ENCODE data around the gene LMAN2.

LMAN2 gene

GRCh38 chr5:177303925-177304391, 47.5 kb downstream of the LMAN2 start:
- peak overlapping the region; percentile 90 to 100 (median 98) for H3K27ac ChIP-seq
- no peak for TF ChIP-seq Cebpa-rat (IDR thresholded peaks at IDR 0.05)

GRCh38 chr5:177303121-177303924, 48.1 kb downstream of the LMAN2 start, which contains the start of the genes PRELID1 and RAB24:
Gene PRELID1, plus strand, starts transcription at chr5:177303799. Its CDS starts 187 bp downstream, at chr5:177303986.
Gene RAB24, minus strand, starts transcription at chr5:177303719. Its CDS starts 431 bp downstream, at chr5:177303288.
- H3K4me1 ChIP-seq: peaks cover 69 to 90% (median 74%) of the 10 kb centered on the region in 10 experiments
- no peak for TF ChIP-seq Cebpa-rat (IDR thresholded peaks at IDR 0.05)
- peaks cover 0 to 56% (median 15%) of the 10 kb centered on the region in 11 experiments; a peak in 12 of 22 replicates for H4K20me1 ChIP-seq
- peaks cover 29 to 66% (median 51%) of the 10 kb centered on the region in 11 experiments for H3K36me3 ChIP-seq
- peak within 1 kb of the TSS; percentile 96 to 100 (median 99) for H3K4me2 ChIP-seq
- peak within 1 kb of the TSS; percentile 89 to 98 (median 96) for H3K9ac ChIP-seq
- H3K4me3 ChIP-seq: peak within 1 kb of the TSS; percentile 87 to 97 (median 92)
- no peaks in the 10 kb centered on the region for H3K9me3 ChIP-seq (replicated peaks in 1 of 11)
- H3K27me3 ChIP-seq: no peaks in the 10 kb centered on the region
- H3K27ac ChIP-seq: peak within 1 kb of the TSS; percentile 90 to 100 (median 98)

More at GRCh38 chr5:177303925-177304391, 47.5 kb downstream of the LMAN2 start:
- H3K36me3 ChIP-seq: peaks cover 31 to 62% (median 51%) of the 10 kb centered on the region in 11 experiments
- no peaks in the 10 kb centered on the region for H3K27me3 ChIP-seq
- H4K20me1 ChIP-seq: peaks cover 0 to 56% (median 15%) of the 10 kb centered on the region in 11 experiments; a peak in 12 of 22 replicates
- H3K4me3 ChIP-seq: peak overlapping the region; percentile 87 to 97 (median 92)
- H3K4me2 ChIP-seq: peak overlapping the region; percentile 96 to 100 (median 99)
- no peaks in the 10 kb centered on the region for H3K9me3 ChIP-seq (replicated peaks in 1 of 11)
- peak overlapping the region; percentile 89 to 98 (median 96) for H3K9ac ChIP-seq
- H3K4me1 ChIP-seq: peaks cover 69 to 90% (median 74%) of the 10 kb centered on the region in 10 experiments

- Histone ChIP-seq H3K9ac (peak overlapping the region; percentile 89 to 98 (median 96)), H3K36me3 (peaks cover 31 to 73% (median 55%) of the 10 kb centered on the region in 11 experiments), H3K27ac (peak overlapping the region; percentile 90 to 100 (median 98)), H3K4me1 (peaks cover 69 to 90% (median 74%) of the 10 kb centered on the region in 10 experiments), H3K27me3 (no peaks in the 10 kb centered on the region), H3K4me2 (peak overlapping the region; percentile 91 to 100 (median 99)), H4K20me1 (peaks cover 0 to 50% (median 15%) of the 10 kb centered on the region in 11 experiments; a peak in 12 of 22 replicates), H3K9me3 (replicated peaks in 1 of 11) (no peaks in the 10 kb centered on the region), H3K4me3 (peak overlapping the region; percentile 87 to 97 (median 92))
- TF ChIP-seq Cebpa-rat (IDR thresholded peaks at IDR 0.05): no peak
These were observed 48.9 kb downstream of the LMAN2 start for GRCh38 chr5:177302354-177303110.

GRCh38 chr5:177301503-177302165, 49.8 kb downstream of the LMAN2 start:
- H3K4me2 ChIP-seq: peak overlapping the region; percentile 91 to 100 (median 99)
- peaks cover 0 to 43% (median 15%) of the 10 kb centered on the region in 11 experiments; a peak in 12 of 22 replicates for H4K20me1 ChIP-seq
- H3K27me3 ChIP-seq: no peaks in the 10 kb centered on the region
- peaks cover 31 to 73% (median 56%) of the 10 kb centered on the region in 11 experiments for H3K36me3 ChIP-seq
- peak overlapping the region; percentile 89 to 98 (median 96) for H3K9ac ChIP-seq
- peak overlapping the region; percentile 87 to 97 (median 92); a peak in 18 of 20 replicates for H3K4me3 ChIP-seq
- no peak for TF ChIP-seq Cebpa-rat (IDR thresholded peaks at IDR 0.05)
- peak overlapping the region; percentile 47 to 100 (median 98); a peak in 21 of 22 replicates for H3K27ac ChIP-seq
- no peaks in the 10 kb centered on the region for H3K9me3 ChIP-seq (replicated peaks in 1 of 11)
- H3K4me1 ChIP-seq: peaks cover 72 to 90% (median 76%) of the 10 kb centered on the region in 10 experiments

- peak overlapping the region; percentile 91 to 100 (median 99) for H3K4me2 ChIP-seq
- H3K4me1 ChIP-seq: peaks cover 72 to 90% (median 76%) of the 10 kb centered on the region in 10 experiments
- no peak for TF ChIP-seq Cebpa-rat (IDR thresholded peaks at IDR 0.05)
These were observed 50.5 kb downstream of the LMAN2 start for GRCh38 chr5:177300951-177301350.

GRCh38 chr5:177300236-177300880, 51.1 kb downstream of the LMAN2 start:
- H3K27ac ChIP-seq: peak overlapping the region; percentile 47 to 100 (median 98); a peak in 21 of 22 replicates
- peak overlapping the region; percentile 28 to 97 (median 92); a peak in 18 of 20 replicates for H3K4me3 ChIP-seq
- no peak for TF ChIP-seq Cebpa-rat (IDR thresholded peaks at IDR 0.05)
- H3K4me2 ChIP-seq: peak overlapping the region; percentile 91 to 100 (median 99)
- H3K36me3 ChIP-seq: peaks cover 20 to 70% (median 51%) of the 10 kb centered on the region in 11 experiments
- peak overlapping the region; percentile 59 to 98 (median 96); a peak in 20 of 22 replicates for H3K9ac ChIP-seq
- peaks cover 72 to 90% (median 76%) of the 10 kb centered on the region in 10 experiments for H3K4me1 ChIP-seq
- no peaks in the 10 kb centered on the region for H3K9me3 ChIP-seq (replicated peaks in 1 of 11)
- peaks cover 0 to 45% (median 11%) of the 10 kb centered on the region in 11 experiments; a peak in 12 of 22 replicates for H4K20me1 ChIP-seq
- no peaks in the 10 kb centered on the region for H3K27me3 ChIP-seq

More at GRCh38 chr5:177300951-177301350, 50.5 kb downstream of the LMAN2 start:
- Histone ChIP-seq H3K9ac (peak overlapping the region; percentile 89 to 98 (median 96); a peak in 20 of 22 replicates), H3K9me3 (replicated peaks in 1 of 11) (no peaks in the 10 kb centered on the region), H4K20me1 (peaks cover 0 to 46% (median 15%) of the 10 kb centered on the region in 11 experiments; a peak in 12 of 22 replicates), H3K27me3 (no peaks in the 10 kb centered on the region), H3K27ac (peak overlapping the region; percentile 47 to 100 (median 98); a peak in 21 of 22 replicates), H3K36me3 (peaks cover 25 to 72% (median 51%) of the 10 kb centered on the region in 11 experiments), H3K4me3 (peak overlapping the region; percentile 28 to 97 (median 92); a peak in 19 of 20 replicates)

- Histone ChIP-seq H3K9ac (peak overlapping the region in 10 of 11 experiments; percentile 4 to 97 (median 57); a peak in 15 of 22 replicates), H3K4me1 (peaks cover 74 to 90% (median 79%) of the 10 kb centered on the region in 10 experiments), H3K9me3 (replicated peaks in 1 of 11) (no peaks in the 10 kb centered on the region), H3K36me3 (peaks cover 21 to 70% (median 51%) of the 10 kb centered on the region in 11 experiments), H3K4me3 (peak overlapping the region in 2 of 10 experiments; percentile 14 to 18; a peak in 3 of 20 replicates), H3K27ac (peak overlapping the region; percentile 33 to 99 (median 98)), H3K27me3 (no peaks in the 10 kb centered on the region), H4K20me1 (peaks cover 0 to 43% (median 4%) of the 10 kb centered on the region in 11 experiments; a peak in 10 of 22 replicates), H3K4me2 (peak overlapping the region; percentile 75 to 100 (median 99))
- TF ChIP-seq Cebpa-rat (IDR thresholded peaks at IDR 0.05): no peak
These were observed 51.8 kb downstream of the LMAN2 start for GRCh38 chr5:177299697-177300096.
